Measurements from ENCODE around the gene NKAIN2. TPM values are rescaled to one million over a fixed set of nuclear protein-coding genes. Genes with fewer than 3 reads are reported as not detected.

Gene NKAIN2
- total RNA-seq, 3 donors from 2014 or later (not counting 1 experiment from before 2014, with no cell fraction given) = 0.45 TPM; not detected in 2

DNA sequence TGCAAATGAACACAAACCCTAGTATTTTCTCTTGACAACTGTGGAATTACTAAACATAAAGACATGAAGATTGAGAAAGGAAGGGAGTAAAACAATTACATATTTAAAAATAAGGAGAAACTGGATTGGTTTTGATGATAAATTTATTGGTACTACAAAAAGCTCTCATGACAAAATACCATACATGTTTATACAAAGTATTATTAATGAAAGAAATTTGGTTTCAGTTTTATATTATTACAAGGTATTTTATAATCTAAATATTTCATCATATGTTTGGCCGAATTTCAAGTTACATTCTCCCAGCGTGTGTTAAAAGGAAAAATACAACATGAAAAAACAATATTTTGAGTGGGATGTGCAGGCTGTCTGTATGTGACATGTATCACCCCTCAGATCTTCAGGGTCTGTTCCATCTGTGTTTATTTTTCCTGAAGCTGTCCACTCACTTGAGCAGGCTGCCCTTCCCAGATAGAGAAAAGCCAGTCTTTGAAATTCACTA lies 568.4 kb downstream of the NKAIN2 start:
- no peak for ATAC-seq
- Histone ChIP-seq H3K9me3 (ENCODE audit: control insufficient read depth, insufficient read depth, low read length) (no peaks in the 10 kb centered on the region), H3K27ac (ENCODE audit: low read length) (no peak overlapping the region), H3K27me3 (ENCODE audit: control insufficient read depth, insufficient read depth, low read length) (no peaks in the 10 kb centered on the region), H3K4me3 (ENCODE audit: low read length) (no peak overlapping the region), H3K36me3 (ENCODE audit: control insufficient read depth, insufficient read depth, low read length) (no peaks in the 10 kb centered on the region), H3K4me1 (ENCODE audit: control insufficient read depth, insufficient read depth, low read length) (no peaks in the 10 kb centered on the region)
- no peaks in the 10 kb centered on the region for H3K4me1 Mint-ChIP-seq
- H3K4me3 Mint-ChIP-seq = no peak overlapping the region
- H3K27ac Mint-ChIP-seq = no peak overlapping the region
- intact Hi-C loops (cut with micrococcal nuclease) = no loop called here
- no peaks in the 10 kb centered on the region for H3K36me3 Mint-ChIP-seq
- no peak for DNase-seq
- H3K27me3 Mint-ChIP-seq (ENCODE audit: low read depth in 2 of 2) = no peaks in the 10 kb centered on the region
- WGBS (ENCODE audit: insufficient coverage) = no CpG with 5 or more reads among the region's 2 CpGs
- peaks cover 12 to 15% of the 10 kb centered on the region in 2 donors for H3K9me3 Mint-ChIP-seq
- no peak for TF ChIP-seq CTCF (IDR thresholded peaks at IDR 0.05)

DNA sequence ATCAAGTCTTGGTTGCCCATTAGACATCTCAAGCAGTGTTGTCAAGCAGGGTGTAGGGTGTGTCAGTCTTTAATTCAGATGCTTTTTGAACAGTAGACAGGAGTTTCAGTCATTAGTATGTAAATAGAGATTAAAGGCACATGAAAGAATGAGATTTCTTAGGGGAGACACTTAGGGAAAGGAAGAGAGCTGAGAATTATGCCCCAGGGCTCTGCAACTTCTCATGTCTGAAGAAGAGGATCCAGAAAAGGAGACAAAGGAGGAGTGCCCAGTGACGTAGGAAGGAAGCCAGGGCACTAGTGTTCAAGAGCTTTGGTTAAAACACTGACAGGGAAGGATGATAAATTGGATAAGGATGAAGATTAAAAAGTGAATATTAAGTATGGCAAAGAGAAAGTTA lies 569.7 kb downstream of the NKAIN2 start:
- no peaks in the 10 kb centered on the region for H3K9me3 ChIP-seq (ENCODE audit: control insufficient read depth, insufficient read depth, low read length)
- no peak overlapping the region for H3K27ac Mint-ChIP-seq
- H3K27me3 ChIP-seq (ENCODE audit: control insufficient read depth, insufficient read depth, low read length) = no peaks in the 10 kb centered on the region
- no peak for TF ChIP-seq CTCF (IDR thresholded peaks at IDR 0.05)
- H3K4me3 Mint-ChIP-seq = no peak overlapping the region
- no peaks in the 10 kb centered on the region for H3K27me3 Mint-ChIP-seq (ENCODE audit: low read depth in 2 of 2)
- no peaks in the 10 kb centered on the region for H3K36me3 ChIP-seq (ENCODE audit: control insufficient read depth, insufficient read depth, low read length)
- WGBS (ENCODE audit: insufficient coverage) = 53% methylated on average over 1 of the region's 1 CpG
- H3K9me3 Mint-ChIP-seq = peaks cover 15 to 16% of the 10 kb centered on the region in 2 donors
- ATAC-seq (no peak), DNase-seq (no peak)
- H3K4me1 ChIP-seq (ENCODE audit: control insufficient read depth, insufficient read depth, low read length) = no peaks in the 10 kb centered on the region
- no peak overlapping the region for H3K27ac ChIP-seq (ENCODE audit: low read length)
- no peaks in the 10 kb centered on the region for H3K36me3 Mint-ChIP-seq
- H3K4me1 Mint-ChIP-seq = no peaks in the 10 kb centered on the region
- intact Hi-C loops (cut with micrococcal nuclease) = no loop called here
- H3K4me3 ChIP-seq (ENCODE audit: low read length) = no peak overlapping the region

DNA sequence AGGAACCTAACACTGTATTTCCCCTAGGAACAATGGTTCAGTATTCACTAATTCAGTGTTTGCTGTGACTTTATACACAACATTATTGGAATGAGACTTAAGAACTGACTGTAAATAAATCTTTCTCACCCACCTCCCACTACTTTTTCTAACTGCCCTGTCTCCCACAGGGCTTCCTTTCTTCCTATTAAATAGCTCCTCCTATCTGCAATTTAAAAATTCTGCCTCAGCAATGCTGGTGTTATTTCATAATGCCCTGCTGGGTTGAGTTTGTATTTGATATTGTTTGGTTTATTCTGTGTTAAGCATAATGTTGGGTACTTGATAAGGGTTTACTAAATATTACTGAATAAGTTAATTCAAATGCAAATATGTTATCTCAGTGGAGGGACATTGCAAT lies 585.5 kb downstream of the NKAIN2 start:
- ATAC-seq (no peak), DNase-seq (no peak)
- H3K9me3 ChIP-seq (ENCODE audit: control insufficient read depth, insufficient read depth, low read length) = peaks cover 2% of the 10 kb centered on the region
- no peaks in the 10 kb centered on the region for H3K36me3 ChIP-seq (ENCODE audit: control insufficient read depth, insufficient read depth, low read length)
- Mint-ChIP-seq H3K27me3 (ENCODE audit: low read depth in 2 of 2) (no peaks in the 10 kb centered on the region), H3K4me3 (no peak overlapping the region), H3K4me1 (no peaks in the 10 kb centered on the region), H3K27ac (no peak overlapping the region), H3K9me3 (peaks cover 10 to 15% of the 10 kb centered on the region in 2 donors), H3K36me3 (no peaks in the 10 kb centered on the region)
- TF ChIP-seq CTCF (IDR thresholded peaks at IDR 0.05) = no peak
- intact Hi-C loops (cut with micrococcal nuclease) = no loop called here
- H3K4me3 ChIP-seq (ENCODE audit: low read length) = no peak overlapping the region
- no peaks in the 10 kb centered on the region for H3K27me3 ChIP-seq (ENCODE audit: control insufficient read depth, insufficient read depth, low read length)
- no peak overlapping the region for H3K27ac ChIP-seq (ENCODE audit: low read length)
- no peaks in the 10 kb centered on the region for H3K4me1 ChIP-seq (ENCODE audit: control insufficient read depth, insufficient read depth, low read length)

DNA sequence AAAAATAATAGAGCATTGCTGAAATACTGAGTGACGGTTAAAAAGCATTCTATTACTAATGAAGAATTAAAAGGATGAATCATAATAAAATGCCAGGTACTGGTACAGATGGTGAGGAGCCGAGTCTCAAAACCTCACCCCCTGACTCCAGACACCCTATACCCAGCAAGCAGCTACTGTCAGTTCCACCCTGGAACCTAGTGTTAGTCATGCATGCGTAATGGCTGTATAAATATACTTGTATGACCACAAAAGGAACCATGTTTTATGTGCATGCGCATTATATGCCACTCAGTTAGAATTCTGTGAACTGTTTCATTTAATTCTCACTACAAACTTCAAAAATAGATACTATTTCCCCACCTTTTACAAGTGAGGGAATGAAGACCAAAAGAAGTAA lies 589.9 kb downstream of the NKAIN2 start:
- Histone ChIP-seq H3K36me3 (ENCODE audit: control insufficient read depth, insufficient read depth, low read length) (no peaks in the 10 kb centered on the region), H3K4me1 (ENCODE audit: control insufficient read depth, insufficient read depth, low read length) (no peaks in the 10 kb centered on the region), H3K9me3 (ENCODE audit: control insufficient read depth, insufficient read depth, low read length) (no peaks in the 10 kb centered on the region), H3K4me3 (ENCODE audit: low read length) (no peak overlapping the region), H3K27me3 (ENCODE audit: control insufficient read depth, insufficient read depth, low read length) (no peaks in the 10 kb centered on the region), H3K27ac (ENCODE audit: low read length) (no peak overlapping the region)
- DNase-seq = no peak
- Mint-ChIP-seq H3K27ac (no peak overlapping the region), H3K27me3 (ENCODE audit: low read depth in 2 of 2) (no peaks in the 10 kb centered on the region), H3K9me3 (peaks cover 3 to 12% of the 10 kb centered on the region in 2 donors), H3K4me1 (no peaks in the 10 kb centered on the region), H3K4me3 (no peak overlapping the region), H3K36me3 (no peaks in the 10 kb centered on the region)
- 83% methylated on average over 3 of the region's 4 CpGs for WGBS (ENCODE audit: insufficient coverage)
- ATAC-seq = no peak
- intact Hi-C loops (cut with micrococcal nuclease) = no loop called here
- no peak for TF ChIP-seq CTCF (IDR thresholded peaks at IDR 0.05)
